Erythroblast (primary cell): ENCODE data around the gene PIGZ.
A peak's percentile ranks its signal among the peaks of the same experiment; 100 is the strongest.

Source experiments
- DNase-seq, 2 experiments: peaks; one replicate each; lab custom pipeline; 2025; lab: John Stamatoyannopoulos, UW
- GATA1 ChIP-seq: IDR thresholded peaks from 2 replicates; pipeline ENCODE4 v1.6.1; 2011; ENCODE audit warnings: low read depth, mild to moderate bottlenecking, control low read depth, low read length, moderate library complexity
- POLR2A ChIP-seq: IDR thresholded peaks from 2 replicates; pipeline ENCODE4 v1.6.1; 2011; ENCODE audit warnings: mild to moderate bottlenecking, low read length

Gene PIGZ

DNA sequence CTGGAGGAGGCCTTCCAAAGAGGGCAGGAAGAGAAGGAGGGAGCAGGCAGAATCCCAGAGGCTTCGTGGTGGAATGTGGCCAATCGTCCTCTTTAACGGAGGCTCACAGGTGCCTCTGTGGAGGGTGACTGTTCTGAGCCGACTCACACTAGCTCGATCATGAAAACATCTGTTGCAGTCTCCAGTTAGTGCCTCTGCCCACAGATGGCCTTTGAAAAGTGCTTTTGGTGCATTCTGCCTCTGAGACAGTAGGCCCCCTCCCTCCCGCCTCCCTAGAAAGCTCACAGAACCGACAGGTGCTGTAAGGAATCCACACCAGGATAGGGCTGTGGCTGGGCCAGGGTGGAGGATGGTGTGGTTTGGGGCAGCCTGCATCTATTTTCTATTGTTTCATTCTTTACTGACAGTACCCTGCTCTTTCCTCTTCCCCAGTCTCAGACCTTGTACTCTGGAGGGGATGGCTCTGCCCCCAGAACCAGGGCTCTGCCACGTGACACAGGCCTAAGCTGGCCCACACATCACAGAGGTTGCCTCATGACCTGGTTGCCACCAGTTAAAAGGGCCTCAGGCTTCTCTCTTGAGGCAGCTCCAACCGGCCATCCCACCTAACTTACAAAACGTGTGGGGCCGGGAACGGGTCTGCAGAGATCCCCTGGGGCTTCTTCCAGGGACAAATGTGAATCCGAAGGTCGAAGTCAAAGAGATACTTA, 27.2 kb upstream of the PIGZ start:
- DNase-seq, result no peak
- TF ChIP-seq GATA1, result no peak
- TF ChIP-seq POLR2A, result no peak

GRCh38 chr3:196995027-196995426, 26.4 kb upstream of the PIGZ start:
- DNase-seq, result peak in 1 of 2 experiments; percentile 23
- no peak for TF ChIP-seq GATA1
- TF ChIP-seq POLR2A, result no peak

- no peak for DNase-seq
- TF ChIP-seq GATA1 (no peak), POLR2A (no peak)
These were observed 25.4 kb upstream of the PIGZ start for GRCh38 chr3:196994056-196994455.

DNA sequence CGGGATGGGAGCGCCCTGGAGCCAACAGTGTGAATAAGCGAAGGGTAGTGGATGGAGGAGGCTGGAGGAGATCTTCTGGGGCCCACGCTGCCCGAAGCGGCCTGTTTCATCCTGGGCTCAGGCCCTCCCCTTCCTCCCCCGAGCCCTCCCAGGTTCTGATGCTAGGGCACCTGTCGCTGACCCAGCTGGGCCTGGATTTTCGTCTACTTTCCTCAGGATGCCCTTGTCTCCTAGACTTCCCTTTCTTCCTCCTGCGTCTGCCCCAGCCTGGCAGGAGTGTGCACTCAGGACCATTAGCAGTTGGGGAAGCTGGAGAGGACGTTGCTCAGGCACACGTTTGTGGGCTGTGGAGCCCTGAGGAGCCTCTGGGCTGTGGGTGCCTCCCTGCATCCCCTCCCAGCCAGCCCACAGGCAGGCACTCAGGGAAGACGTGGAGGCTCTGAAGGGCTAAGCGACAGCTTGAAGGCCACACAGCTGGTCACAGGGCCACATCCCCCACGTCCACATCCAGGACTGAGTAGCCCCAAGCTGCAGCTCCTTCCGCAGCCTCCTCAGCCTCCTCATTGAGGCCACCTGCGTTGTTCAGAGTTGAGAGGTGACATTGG, 23.9 kb upstream of the PIGZ start:
- DNase-seq, result no peak
- TF ChIP-seq POLR2A (no peak), GATA1 (no peak)

- TF ChIP-seq GATA1, result no peak
- no peak for TF ChIP-seq POLR2A
- no peak for DNase-seq
These were observed 23.2 kb upstream of the PIGZ start for GRCh38 chr3:196991581-196992460.

- TF ChIP-seq GATA1 (no peak), POLR2A (no peak)
- DNase-seq, result no peak
These were observed 22.0 kb upstream of the PIGZ start for GRCh38 chr3:196990601-196991007.

GRCh38 chr3:196989721-196990262, 21.2 kb upstream of the PIGZ start:
- DNase-seq, result no peak
- TF ChIP-seq GATA1 (no peak), POLR2A (no peak)

GRCh38 chr3:196988241-196989029, 19.8 kb upstream of the PIGZ start:
- peak; percentile 79 to 93 for DNase-seq

GRCh38 chr3:196987022-196987421, 18.4 kb upstream of the PIGZ start:
- no peak for DNase-seq
- no peak for TF ChIP-seq POLR2A
- no peak for TF ChIP-seq GATA1

More at GRCh38 chr3:196988241-196989029, 19.8 kb upstream of the PIGZ start:
- TF ChIP-seq POLR2A (no peak), GATA1 (no peak)

DNA sequence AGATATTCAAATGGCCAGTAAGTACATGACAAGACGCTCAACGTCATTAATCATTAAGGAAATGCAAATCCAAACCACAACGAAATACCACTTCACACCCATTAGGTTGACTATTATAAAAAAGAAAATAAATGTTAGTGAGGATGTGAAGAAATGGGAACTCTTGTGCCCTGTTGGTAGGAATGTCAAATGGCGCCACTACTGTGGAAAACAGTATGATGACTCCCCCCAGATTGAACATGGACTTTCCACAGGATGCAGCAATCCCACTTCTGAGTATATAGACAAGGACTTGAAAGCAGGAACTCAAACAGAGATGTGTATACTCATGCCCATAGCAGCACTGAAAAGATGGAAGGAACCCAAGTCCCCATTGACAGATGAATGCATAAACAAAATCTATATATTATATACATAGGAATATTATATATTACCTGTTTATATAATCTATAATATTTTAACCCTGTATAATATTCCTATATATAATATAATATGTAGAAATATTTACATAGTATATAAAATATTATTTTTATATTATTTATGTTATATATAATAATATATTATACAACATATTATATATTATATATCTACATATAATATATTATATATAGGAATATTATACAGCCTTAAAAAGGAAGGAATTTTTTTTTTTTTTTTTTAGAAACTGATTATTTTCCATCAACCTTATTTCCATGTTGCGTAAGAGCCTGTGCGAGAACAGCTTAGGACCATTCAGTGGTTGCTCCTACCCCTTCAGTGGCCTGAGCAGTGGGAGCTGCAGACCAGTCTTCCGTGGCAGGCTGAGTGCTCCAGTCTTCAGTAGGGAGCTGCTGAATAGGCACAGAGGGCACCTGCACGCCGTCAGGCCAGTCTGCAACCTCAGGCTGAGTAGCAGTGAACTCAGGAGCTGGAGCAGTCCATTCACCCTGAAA, 17.6 kb upstream of the PIGZ start:
- TF ChIP-seq GATA1 (no peak), POLR2A (no peak)
- DNase-seq, result no peak

DNA sequence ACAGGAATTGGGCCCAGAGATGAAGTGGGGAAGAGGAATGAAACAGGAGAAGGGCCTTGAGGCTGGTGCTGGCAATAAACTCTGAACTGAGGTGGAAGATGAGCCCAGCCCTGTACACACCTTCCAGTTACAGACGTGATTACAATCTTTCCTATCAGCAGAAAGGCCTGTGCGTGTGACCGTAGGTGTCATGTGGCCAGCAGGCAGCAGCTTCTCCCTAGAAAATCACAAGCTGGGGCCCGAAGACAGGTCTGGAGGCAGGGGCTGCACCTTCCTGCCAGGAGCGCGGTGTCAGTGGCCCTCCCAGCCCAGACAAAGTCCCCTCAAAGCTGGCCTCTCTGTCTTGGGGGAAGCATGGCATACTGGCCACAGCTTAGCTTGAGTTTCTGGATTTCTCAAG, 16.7 kb upstream of the PIGZ start:
- DNase-seq, result no peak

GRCh38 chr3:196983186-196983585, 14.6 kb upstream of the PIGZ start:
- DNase-seq, result peak in 1 of 2 experiments; percentile 32
- no peak for TF ChIP-seq POLR2A
- no peak for TF ChIP-seq GATA1

More for the DNA sequence above, 16.7 kb upstream of the PIGZ start:
- no peak for TF ChIP-seq GATA1
- TF ChIP-seq POLR2A, result no peak

GRCh38 chr3:196981657-196982056, 13.0 kb upstream of the PIGZ start:
- TF ChIP-seq POLR2A (no peak), GATA1 (no peak)
- no peak for DNase-seq

DNA sequence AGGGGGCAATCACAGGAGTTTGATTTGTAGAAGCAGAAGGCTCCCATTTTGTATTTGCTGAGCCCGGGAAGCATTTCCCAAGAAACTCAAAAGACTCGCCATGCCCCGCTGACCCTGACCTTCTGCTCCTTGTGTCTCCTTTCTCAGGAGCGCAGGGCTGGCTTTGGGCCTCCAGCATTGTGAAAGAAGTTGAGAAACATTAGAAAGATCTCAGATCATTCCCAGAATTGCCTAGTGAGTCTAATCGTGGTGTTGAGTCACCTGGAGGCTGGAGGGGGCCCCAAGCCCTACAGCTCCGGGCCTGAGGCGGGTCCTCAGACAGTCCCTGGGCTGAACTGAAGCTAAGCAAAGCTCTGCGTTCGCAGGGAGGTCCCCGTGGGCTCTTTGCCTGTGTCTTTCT, 10.9 kb upstream of the PIGZ start:
- no peak for DNase-seq
- TF ChIP-seq GATA1 (no peak), POLR2A (no peak)
